HG03575 (cell line): ENCODE data around the gene CST6.
"Not testable (repeated sequence)": the region's sequence is repeated elsewhere in the genome, so short reads cannot be mapped to it uniquely, and the experiment has no call there.

Experiments used
- ATAC-seq: cut with Tn5 transposase; IDR thresholded peaks from one replicate; pipeline ENCODE4 v1.9.1; 2021; ENCODE audit not compliant: unreplicated experiment, insufficient number of reproducible peaks, low FRiP score; ENCODE audit errors: extremely low read depth

Gene CST6

DNA sequence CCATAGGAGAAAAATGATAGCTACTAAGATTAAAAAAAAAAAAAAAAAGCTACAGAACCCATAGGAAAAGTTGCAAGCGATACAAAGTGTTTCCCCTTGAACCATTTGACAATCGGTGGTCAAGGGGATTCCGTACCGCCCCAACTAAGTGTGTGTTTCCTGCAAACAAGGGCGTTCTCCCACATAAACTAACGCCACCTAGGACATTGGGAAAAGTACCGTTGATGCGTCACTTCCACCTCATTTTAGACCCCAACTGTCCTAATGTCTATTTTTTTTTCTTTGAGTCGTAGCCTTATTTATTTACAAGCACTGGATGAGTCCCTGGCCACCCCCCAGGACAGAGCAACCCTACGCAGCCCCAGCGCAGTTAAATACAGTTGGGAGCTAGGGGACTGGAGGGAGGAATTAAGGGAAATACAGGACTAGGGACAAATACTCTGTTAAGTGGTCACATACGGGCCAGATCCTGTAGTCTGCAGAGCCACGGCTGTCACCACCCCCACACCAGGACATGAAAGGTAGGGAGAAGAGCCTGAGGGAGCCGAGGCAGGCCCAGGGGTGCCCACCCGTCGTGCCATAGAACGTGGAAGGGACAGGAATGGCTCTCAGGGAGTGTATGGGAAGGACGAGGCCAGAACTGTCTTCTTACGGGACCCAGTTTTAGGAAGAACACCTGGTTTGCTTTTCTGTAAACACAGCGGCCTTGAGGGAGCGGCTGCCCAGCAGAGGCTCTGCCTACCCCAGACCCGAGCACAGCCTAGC lies 28.8 kb upstream of the CST6 start:
- no peak for ATAC-seq

DNA sequence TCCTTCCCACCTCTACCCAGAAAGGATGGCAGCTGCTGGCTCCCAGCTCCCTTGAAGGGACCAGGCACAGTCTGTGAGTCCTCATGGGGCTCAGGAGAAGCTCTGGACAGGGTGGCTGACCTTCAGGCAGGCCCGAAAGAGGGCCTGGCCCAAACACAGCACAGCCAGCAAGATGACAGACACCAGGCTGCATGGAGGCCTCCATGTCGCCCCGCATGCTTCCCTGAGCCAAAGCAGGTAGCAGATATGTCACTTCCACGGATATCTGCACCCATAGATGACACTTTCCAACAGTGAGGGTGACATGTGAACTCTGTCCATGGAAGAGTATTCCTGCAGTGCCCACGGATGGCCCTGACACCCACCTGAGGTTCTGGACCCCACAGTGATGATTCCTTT lies 28.2 kb upstream of the CST6 start:
- no peak for ATAC-seq

DNA sequence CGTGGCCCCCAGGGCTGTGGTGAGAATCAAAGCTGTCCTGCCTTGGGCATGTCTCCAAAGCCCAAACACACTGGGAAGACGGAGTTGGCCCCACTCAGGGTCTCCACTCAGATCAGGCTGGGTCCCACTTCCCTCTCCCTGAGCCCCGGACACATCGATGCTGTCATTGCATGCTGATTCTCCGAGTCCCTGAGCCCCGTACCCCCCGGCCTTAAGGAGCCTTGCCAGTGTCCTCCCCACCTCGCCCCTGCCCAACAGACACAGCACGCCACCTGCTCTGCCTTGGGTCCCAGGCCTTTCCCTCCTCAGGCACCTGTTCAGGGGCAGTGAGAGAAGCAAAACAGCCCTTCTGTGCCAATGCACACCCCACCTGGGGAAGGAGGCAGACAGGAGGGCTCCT lies 24.5 kb upstream of the CST6 start:
- no peak for ATAC-seq

DNA sequence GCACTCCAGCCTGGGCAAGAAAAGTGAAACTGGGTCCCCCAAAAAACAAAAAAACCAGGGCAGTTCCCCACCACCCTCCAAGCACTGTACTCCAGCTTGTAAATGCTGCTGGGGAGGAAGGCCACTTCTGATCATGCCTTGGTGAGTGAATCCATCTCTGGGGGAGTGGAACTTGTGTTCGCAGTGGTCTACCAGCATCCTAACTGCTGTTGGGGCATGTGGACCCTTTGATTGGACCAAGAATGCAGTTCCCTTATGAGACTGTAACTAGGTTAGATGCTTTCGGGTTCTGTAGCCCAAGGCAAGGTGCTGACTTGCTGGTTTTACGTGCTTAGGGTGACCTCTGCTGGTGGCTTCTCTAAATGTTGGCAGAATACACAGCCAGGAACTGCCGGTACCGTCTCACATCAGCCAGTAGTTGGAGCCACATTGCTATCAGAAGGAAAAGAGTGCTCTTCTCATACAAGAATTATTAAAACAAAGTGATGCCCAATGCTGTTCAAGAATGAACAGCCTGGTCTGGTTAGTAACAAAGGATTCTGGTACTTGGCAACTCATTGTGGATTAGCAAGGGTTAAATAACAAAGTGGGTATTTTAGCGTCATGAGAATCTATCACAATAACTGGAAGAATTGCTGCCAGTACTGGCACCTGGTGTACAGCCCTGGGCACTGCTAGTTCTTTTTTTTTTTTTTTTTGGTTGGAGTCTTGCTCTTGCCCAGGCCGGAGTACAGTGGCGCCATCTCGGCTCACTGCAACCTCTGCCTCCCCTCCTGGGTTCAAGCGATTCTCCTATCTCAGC lies 22.8 kb upstream of the CST6 start:
- peak; percentile 72 for ATAC-seq

DNA sequence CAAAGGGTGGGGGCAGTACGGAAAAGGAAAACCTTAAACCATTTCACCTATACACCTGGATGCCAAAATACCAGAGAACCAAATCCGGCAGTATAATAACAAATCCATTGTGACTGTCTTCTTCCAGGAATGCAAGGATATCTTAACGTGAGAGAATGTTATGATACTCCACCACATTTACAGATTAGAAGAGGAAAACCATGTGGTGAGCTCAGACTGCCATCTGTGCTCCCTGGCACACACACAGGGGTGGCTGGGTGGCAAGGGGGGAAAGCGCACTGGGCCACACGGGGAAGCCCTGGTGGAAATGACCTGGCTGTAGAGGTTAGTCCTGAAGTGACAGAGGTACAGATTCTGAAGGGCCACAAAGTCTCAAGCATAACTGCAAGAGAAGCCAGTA lies 19.8 kb upstream of the CST6 start:
- no peak for ATAC-seq

DNA sequence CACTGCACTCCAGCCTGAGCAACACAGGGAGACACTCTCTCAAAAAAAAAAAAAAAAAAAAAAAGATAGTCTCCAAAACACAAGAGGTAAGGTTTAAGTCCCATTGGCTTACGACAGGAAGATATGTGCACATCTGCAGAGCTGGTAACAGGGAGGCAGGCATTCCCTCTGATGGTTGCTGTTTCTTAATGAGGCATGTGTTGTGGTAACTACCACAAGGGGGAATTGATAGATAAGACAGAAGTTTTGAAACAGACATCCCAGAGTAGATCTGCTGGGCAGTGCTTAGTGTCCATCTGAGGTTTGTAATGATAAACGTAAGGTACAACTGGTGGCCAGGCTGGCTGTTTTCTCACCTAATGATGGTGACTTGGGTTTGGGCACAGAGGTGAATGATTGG lies 14.5 kb upstream of the CST6 start:
- ATAC-seq = no peak

DNA sequence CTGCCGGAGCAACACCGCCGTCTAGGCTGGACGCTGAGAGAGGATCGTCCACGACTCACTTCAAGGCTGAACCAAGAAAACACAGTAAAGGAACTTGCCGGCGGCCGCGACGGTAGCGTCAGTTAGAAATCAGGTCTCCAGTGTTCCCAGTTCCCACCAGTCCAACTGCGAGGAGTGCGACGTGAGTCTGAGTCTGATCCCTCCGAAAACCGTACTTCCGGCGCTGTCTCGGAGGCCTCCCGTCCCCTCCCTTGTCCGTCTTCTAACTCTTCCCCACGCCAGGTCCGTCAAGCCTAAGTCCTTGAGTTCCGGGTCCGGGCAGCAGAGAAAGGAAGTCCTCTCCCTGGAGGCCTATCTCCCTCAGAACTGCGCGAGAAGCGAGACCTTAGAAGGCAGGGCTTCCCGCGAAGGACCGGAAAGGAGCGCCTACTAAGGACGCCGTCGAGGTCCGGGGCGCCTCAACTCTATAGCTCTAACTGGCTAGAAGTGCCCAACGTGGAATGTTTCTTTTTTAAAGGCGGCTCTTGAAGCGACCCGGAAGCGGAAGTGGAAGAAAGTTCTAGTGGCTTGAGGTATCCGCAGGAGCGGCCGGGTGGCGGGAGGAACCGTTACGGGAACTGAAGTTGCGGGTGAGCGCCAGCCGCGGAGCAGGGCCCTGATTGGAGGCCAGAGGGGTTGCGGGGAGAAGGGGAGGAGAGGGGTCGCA lies 9.7 kb upstream of the CST6 start, which contains the start of the genes BANF1 and EIF1AD:
Gene BANF1 (plus strand): TSS at position 562 of the 706 bp plus-strand sequence. CDS start 748 bp downstream, outside the sequence.
Gene EIF1AD (minus strand): TSS at position 216 of the 706 bp plus-strand sequence. CDS start 1,768 bp downstream, outside the sequence.
- peak; percentile 66 for ATAC-seq

DNA sequence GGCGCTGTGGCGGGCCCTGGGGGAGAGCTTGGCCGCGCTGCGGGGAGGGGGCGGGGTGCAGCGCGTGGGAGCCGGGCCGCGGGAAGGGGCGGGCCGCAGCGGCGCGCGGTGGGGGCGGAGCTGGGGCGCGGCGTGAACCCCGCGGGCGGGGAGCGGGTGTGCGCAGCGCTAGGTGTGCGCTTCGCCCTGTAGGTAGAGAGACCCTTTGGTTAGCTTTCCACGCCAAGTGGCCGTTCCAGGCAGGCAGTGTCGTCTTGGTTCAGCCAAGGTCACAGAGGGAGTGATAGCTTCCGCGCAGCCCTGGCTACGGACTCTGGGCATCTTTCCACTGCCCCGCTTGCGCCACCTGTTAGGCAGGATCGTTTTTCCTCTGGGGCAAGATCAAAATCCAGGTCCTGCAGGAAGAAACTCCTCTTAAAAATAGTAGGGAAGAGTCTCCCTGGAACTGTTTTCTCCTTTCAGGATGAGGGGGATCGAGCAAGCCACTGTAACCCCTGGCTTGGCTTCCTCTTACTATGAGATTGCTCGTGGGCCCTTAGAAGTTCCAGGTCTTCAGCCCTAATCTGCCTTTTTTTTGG lies 9.1 kb upstream of the CST6 start:
- no peak for ATAC-seq

DNA sequence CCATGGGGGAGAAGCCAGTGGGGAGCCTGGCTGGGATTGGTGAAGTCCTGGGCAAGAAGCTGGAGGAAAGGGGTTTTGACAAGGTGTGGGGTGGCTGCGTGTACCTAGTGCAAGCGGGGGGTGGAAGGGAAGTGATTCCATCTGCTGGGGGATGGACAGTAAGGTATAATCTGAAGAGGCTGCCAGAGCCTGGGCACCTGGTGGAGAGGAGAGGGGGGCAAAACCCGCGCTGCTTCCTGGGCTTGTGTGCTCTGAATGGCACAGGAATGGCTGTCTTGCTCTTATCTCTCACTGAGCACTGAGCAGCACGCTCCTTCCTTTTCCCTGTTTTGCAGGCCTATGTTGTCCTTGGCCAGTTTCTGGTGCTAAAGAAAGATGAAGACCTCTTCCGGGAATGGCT lies 8.5 kb upstream of the CST6 start:
- no peak for ATAC-seq

DNA sequence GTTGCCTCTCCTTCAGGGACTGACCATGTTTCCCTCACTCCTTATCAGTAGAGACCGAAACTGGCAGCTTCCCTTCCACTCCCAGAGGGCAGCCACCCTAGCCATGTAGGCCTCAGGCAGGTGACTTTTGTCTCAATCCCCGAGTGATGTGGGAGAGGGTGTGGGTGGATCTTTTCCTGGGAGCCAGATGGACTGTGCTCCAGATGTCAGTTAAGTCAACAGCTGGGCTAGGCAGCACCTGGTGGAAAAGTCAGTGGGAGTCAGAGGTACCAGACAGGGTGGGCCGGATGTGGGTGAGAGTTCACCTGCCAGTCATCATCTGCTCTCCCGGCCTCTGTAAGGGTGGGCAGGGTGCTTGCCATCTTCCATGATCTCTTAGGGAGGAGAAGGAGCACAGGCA lies 7.6 kb upstream of the CST6 start:
- no peak for ATAC-seq

DNA sequence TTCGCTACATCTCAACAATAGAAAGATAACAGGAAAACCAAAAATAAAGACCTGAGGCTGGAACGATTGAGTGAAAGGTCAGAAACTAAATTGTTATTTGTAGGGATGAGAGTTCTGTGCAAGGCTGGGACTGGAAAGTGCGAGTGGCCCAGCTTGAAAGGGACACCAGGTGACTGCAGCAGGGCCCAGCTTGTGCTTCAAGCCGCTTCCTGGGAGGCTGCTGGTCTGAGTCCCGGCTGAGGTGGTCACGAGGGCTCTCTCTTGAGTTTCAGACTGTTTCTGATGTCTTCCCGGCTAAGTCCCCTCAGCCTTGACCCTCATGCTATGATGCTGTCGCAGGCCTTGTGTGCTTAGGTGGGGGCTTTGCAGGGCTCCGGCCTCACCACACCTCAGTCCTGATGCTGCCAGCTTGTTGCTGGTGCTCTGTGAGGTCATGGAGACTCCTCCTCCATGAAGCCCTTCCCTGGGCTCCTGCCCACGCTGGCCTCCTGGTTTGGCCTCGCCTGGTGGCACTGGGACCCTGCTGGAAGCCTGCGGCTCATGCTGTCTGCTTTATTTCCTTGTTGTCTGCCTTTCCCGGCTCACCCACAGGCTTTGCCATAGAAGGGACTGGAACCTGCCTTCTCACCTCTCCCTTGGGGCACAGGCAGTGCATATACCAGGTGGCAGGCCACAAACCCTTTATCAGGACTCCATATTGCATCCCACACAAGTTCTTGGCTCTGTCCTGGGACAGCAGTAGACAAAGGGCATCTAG lies 5.5 kb upstream of the CST6 start:
- ATAC-seq = no peak

DNA sequence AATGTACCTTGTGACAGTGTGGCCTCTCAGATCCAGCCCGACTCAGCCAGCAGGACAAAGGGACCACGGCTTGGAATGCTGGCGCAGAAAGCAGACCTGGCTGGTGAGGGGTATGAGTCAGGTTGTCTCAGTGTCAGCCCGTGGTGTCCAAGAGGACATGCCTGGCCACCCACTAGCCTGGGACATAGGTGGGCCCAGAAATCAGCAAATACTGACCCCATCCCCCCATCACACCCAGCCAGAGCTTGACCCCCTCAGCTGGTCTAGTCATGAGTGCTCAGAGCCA lies 5.0 kb upstream of the CST6 start:
- ATAC-seq = no peak

DNA sequence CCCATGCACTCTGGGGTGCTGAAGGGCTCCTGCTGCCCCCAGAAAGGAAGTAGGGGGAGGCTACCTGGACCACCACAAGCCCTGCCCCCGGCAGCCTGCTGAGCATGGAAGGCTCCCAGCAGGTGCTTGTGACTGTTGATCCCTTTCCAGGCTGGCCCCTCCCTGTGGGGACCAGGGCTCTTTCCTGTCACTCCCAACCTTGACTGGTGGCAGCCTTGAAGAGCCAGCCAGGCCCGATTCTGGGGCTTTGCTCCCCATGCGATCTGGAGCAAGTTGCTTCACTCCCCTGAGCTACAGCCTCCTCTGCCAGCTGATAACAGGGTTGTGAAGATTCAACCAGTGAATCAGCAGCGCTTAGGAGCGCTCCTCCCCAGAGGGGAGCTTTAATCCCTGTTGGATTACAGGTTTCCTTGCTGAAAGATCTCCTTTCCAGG lies 4.6 kb upstream of the CST6 start:
- ATAC-seq = no peak

DNA sequence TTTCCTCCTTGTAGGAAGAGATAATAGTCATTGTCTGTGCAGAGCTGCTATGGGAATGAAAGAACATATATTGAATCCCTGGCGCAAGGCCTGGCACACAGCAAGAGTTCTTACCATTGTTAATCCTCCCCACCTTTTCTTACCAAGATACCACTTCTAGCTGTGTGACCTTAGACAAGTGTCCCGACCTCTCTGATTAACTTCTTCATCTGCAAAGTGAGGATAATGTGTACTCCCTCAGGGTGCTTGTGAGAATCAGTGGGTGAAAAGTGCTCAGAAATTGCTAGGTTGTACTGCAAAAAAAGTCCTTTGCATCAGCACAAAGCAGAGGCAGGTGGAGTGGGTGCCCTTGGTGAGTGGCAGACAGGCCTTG lies 3.7 kb upstream of the CST6 start:
- no peak for ATAC-seq

DNA sequence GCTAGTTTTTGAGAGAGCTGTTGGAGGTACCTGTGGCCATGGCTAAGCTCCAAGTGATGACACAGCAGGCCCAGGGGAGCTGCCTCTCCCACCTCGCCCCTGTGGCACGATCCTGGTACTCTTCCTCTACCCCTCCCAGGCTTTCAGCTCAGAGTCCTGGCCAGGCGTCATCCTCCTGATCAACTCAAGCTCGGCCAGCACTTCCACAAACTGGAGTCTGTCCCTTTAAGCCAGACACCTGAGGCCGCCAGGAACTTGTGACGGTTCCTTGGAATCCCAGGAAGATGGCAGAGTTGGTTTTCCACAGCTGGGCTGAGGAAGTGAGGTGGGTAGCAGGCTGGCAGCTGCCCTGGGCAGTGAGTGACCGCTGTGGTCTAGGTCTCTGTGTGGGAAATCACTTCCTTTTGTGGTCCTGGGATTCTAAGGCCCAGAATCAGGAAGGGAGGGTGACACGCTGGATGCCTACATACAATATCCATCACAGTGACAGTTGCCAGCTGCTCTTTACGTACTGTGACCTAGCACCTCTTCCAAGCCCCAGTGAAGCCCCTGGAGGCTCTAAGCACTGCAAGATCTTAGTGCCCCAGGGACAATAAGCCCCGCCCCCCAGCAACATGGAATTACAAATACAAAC lies 3.2 kb upstream of the CST6 start:
- no peak for ATAC-seq

DNA sequence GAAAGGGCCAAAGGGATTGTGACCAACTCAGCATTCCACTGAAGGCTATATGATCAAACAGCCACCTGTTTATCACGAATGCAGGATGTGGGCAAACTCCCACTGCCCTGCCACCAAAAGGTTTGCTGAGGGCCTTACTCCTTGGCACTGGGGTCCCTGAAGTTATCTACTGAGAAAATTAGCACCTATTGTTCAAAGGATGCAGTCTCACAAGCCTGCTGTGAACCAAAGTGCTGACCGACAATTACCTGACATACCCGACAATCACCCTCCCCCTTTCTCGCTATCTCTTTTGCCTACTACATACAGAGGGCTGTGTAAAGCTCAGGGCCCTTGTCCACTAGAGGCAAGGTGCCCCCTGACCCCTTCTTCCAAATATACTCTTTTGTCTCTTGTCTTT lies 1.8 kb upstream of the CST6 start:
- ATAC-seq = not testable (repeated sequence)

DNA sequence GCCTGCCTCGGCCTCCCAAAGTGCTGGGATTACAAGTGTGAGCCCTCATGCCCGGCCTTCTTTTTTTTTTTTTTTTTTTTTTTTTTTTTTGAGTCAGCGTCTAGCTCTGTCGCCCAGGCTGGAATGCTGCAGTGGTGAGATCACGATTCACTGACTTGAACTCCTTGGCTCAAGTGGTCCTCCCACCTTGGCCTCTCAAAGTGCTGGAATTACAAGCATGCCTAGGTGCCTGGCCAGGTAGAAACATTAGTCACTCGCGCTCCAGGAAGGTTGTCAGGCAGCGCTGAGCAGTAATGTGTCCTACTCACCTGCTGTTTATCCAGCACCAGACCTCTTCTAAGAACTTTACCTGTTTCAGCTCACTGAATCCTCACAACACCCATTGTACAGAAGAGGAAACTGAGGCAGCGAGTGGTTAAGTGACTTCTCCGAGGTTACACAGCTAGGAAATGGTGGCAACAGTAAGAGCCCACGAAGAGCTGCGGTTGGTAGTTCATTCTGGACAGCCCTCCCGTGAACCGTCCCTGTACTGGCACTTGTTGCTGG lies 496 bp upstream of the CST6 start:
- ATAC-seq = no peak

DNA sequence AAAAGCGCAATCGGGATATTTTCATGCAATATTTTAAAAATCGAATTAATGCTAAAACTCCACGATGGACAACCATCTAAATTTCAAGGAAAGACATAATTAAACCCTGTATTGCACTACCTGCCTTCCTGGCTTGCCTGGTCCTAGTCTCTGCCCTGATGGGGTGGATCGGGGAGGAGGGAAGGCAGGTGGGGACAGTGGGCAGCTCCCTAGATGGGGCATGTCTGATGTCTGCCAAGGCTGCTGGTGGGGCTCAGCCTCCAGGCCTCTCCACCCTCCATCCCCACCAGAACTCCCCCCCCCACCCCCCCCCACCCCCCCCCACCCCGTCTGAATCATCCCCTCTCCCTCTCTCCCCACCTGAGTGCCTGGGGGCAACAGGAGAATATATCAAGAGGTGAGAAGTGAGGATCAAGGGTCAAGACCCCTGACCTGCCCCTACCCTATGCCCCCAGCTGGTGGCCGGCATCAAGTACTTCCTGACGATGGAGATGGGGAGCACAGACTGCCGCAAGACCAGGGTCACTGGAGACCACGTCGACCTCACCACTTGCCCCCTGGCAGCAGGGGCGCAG lies 650 bp downstream of the CST6 start:
- ATAC-seq = no peak
